ENCODE measurements around the gene SPATA6.

- no peak for TF ChIP-seq POLR2A (IDR thresholded peaks at IDR 0.05; ENCODE audit: low read length)
- TF ChIP-seq PHF8 (IDR thresholded peaks at IDR 0.05; ENCODE audit: borderline replicate concordance, low read depth), result no peak
These were observed 66.1 kb downstream of the SPATA6 start for GRCh38 chr1:48405940-48406339.

All from A549 (cell line).